DND-41 (cell line): Measurements from ENCODE around the gene AREL1.

Experiments used
- CTCF ChIP-seq: IDR thresholded peaks from 2 replicates; pipeline ENCODE4 v1.5.1; 2012; ENCODE audit warnings: borderline replicate concordance, low read length, moderate library complexity, mild to moderate bottlenecking; ENCODE audit not compliant: poor library complexity, severe bottlenecking; ENCODE audit errors: extremely low read depth
- EZH2 ChIP-seq: IDR thresholded peaks from 3 replicates; pipeline ENCODE4 v1.6.1; 2012; ENCODE audit warnings: borderline replicate concordance, low read depth, mild to moderate bottlenecking, moderate library complexity, low read length, inconsistent platforms; ENCODE audit not compliant: severe bottlenecking

- TF ChIP-seq CTCF (no peak), EZH2 (no peak)
Measured at GRCh38 chr14:74697976-74698375, 14.9 kb downstream of the AREL1 start.
